ENCODE data around the gene HOXD4. TPM values are rescaled to one million over a fixed set of nuclear protein-coding genes. Genes with fewer than 3 reads are reported as not detected.

The HOXD4 gene
- total RNA-seq, 1 experiment from 2014 or later = not detected

GRCh38 chr2:176173567-176174381 is 22.4 kb downstream of the HOXD4 start (continued):
- TF ChIP-seq AFF4 (CRISPR knock-in tag; IDR thresholded peaks at IDR 0.05; ENCODE audit: borderline replicate concordance) = no peak
- no peak for TF ChIP-seq ZNF396 (CRISPR knock-in tag; IDR thresholded peaks at IDR 0.05; ENCODE audit: borderline replicate concordance)
- no peak for TF ChIP-seq ZNF532 (CRISPR knock-in tag; IDR thresholded peaks at IDR 0.05; ENCODE audit: borderline replicate concordance)
- TF ChIP-seq NR3C1 (CRISPR knock-in tag; conservative IDR thresholded peaks at IDR 0.05; ENCODE audit: low read depth) = no peak
- no peak for TF ChIP-seq USF1 (CRISPR knock-in tag; IDR thresholded peaks at IDR 0.05)

GRCh38 chr2:176174382-176174823 is 23.1 kb downstream of the HOXD4 start:
- H3K27me3 Mint-ChIP-seq (ENCODE audit: low read depth) = peaks cover 100% of the 10 kb centered on the region
- DNase-seq (ENCODE audit: low spot score) (no peak), ATAC-seq (no peak)
- TF ChIP-seq FOXK1 (CRISPR knock-in tag; IDR thresholded peaks at IDR 0.05) (no peak), MLX (CRISPR knock-in tag; IDR thresholded peaks at IDR 0.05) (no peak), ZNF396 (CRISPR knock-in tag; IDR thresholded peaks at IDR 0.05; ENCODE audit: borderline replicate concordance) (no peak), OVOL2 (CRISPR knock-in tag; IDR thresholded peaks at IDR 0.05; ENCODE audit: borderline replicate concordance) (no peak), ZNF512 (CRISPR knock-in tag; IDR thresholded peaks at IDR 0.05; ENCODE audit: borderline replicate concordance) (no peak), AFF4 (CRISPR knock-in tag; IDR thresholded peaks at IDR 0.05; ENCODE audit: borderline replicate concordance) (no peak)
- H3K27ac Mint-ChIP-seq = no peak overlapping the region
- CTCF ChIA-PET = interaction anchor here (0.6 to 5.5 kb wide), 5 partner anchors 34 to 643 kb away, joined by 3 to 31 read pairs (median 4); no protein-coding TSS in a partner anchor
- H3K36me3 Mint-ChIP-seq = peaks cover 4% of the 10 kb centered on the region; the same call in 1 of the 2 replicates
- H3K4me3 Mint-ChIP-seq = peak overlapping the region; percentile 41
- H3K9me3 Mint-ChIP-seq = no peaks in the 10 kb centered on the region
- POLR2A ChIA-PET = interaction anchor here (0.6 to 1.8 kb wide), 2 partner anchors 12 to 1076 kb away, joined by 3 to 5 read pairs; no protein-coding TSS in a partner anchor
- H3K4me1 Mint-ChIP-seq = peaks cover 49% of the 10 kb centered on the region
